ENCODE results near the gene TPP2.

DNA sequence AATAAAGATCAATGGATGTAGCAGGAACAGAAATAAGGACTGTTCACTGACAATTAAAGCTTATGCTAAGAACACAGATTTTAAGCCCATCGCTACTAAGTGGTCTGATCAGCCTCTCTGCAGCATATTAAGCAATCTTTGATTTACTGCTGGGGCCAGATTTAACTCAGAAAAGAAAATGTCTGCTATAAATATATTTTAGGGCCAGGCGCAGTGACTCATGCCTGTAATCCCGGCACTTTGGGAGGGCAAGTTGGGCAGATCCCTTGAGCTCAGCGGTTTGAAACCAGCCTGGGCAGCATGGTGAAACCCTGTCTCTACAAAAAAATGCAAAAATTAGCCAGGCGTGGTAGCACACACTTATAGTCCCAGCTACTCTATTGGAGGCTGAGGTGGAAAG lies 55.1 kb downstream of the TPP2 start:
- TF ChIP-seq POLR2A (IDR thresholded peaks at IDR 0.05; ENCODE audit: low read length) = no peak
- no peak for TF ChIP-seq GATA1 (IDR thresholded peaks at IDR 0.05; ENCODE audit: low read depth, low read length)

All from erythroblast (primary cell).